Vagina (tissue), 2 donors: Measurements from ENCODE around the gene SSNA1. TPM values are rescaled to one million over a fixed set of nuclear protein-coding genes. Genes with fewer than 3 reads are reported as not detected.

Experiments
- DNase-seq, 2 donors: peaks; one replicate each; pipeline ENCODE4 v3.0.0-alpha.2; 2017; ENCODE audit errors: extremely low spot score in 2 of 2
- H3K27ac ChIP-seq: fragments of 200-600 bp; sonication (generic); one replicate; pipeline ENCODE4 v1.5.1; 2019
- H3K27me3 ChIP-seq: fragments of 200-600 bp; sonication (generic); one replicate; pipeline ENCODE4 v1.5.1; 2019
- H3K36me3 ChIP-seq, 2 donors: fragments of 200-600 bp; sonication (generic); one replicate each; pipeline ENCODE4 v1.5.1; 2017 to 2019
- H3K4me1 ChIP-seq: fragments of 200-600 bp; sonication (generic); one replicate; pipeline ENCODE4 v1.5.1; 2019
- H3K4me3 ChIP-seq, 2 donors: fragments of 200-600 bp; sonication (generic); 1 replicate in 1 of 2; 2 replicates in 1 of 2; pipeline ENCODE4 v1.5.1; 2016 to 2019
- H3K9me3 ChIP-seq: fragments of 200-600 bp; sonication (generic); one replicate; pipeline ENCODE4 v1.5.1; 2019
- POLR2A ChIP-seq, 2 donors: fragments of 450-650 bp; IDR thresholded peaks; one replicate each; pipeline ENCODE4 v1.6.1; 2017; ENCODE audit warnings: antibody characterized with exemption in 2 of 2, mild to moderate bottlenecking in 2 of 2, moderate library complexity in 2 of 2
- POLR2AphosphoS5 ChIP-seq, 2 donors: sonication (generic); formaldehyde crosslinking; IDR thresholded peaks; one replicate each; pipeline ENCODE4 v1.9.0; 2017; ENCODE audit warnings: antibody characterized with exemption in 2 of 2, mild to moderate bottlenecking in 2 of 2, low read depth in 1 of 2; ENCODE audit not compliant: insufficient read depth in 1 of 2
- intact Hi-C: fragments of 100-400 bp; cut with DNase I; formaldehyde crosslinking; loops from one replicate; pipeline ENCODE4 v1.15.1; 2023
- total RNA-seq: library from RNA; depleted of rRNA; stranded (reverse); fragments of >200 nt; gene quantifications from one replicate; pipeline ENCODE4 v1.2.3, GENCODE V29; 2016
- TF ChIP-seq, protein P1 (sequence below), 3 experiments: fragments of 450-650 bp in 2 of 3; fragments of 200-600 bp in 1 of 3; sonication (generic) in 1 of 3; IDR thresholded peaks; one replicate each; pipeline ENCODE4 v1.5.1; 2017 to 2019; ENCODE audit warnings: antibody characterized with exemption in 3 of 3, mild to moderate bottlenecking in 2 of 3, moderate library complexity in 2 of 3

The SSNA1 gene
- total RNA-seq, 1 donor from 2014 or later: 49.8 TPM

DNA sequence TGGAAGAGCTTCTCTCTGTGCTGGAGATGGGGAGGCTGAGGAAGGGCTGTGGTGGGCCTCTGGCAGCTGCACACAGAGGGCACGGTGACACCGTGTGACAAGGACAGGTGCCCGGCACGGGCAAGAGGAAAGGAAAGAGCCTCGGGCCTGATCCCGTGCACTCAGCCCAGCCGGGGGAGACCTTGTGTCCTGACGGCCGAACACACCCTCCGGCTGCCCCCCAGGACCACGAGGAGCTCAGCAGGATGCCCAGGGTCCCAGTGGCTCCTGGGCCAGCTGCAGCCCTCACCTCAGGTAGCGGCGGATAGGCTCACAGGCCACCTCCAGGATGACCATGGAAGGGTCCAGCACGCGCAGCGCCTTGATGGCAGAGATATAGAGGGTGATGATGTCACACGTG, 5.6 kb upstream of the SSNA1 start:
- peaks cover 27% of the 10 kb centered on the region for H3K4me1 ChIP-seq
- peaks cover 0 to 59% of the 10 kb centered on the region in 2 donors for H3K36me3 ChIP-seq
- H3K4me3 ChIP-seq: no peak overlapping the region
- H3K27ac ChIP-seq: no peak overlapping the region
- intact Hi-C loops: no loop called here
- H3K9me3 ChIP-seq: no peaks in the 10 kb centered on the region
- TF ChIP-seq POLR2AphosphoS5 (IDR thresholded peaks at IDR 0.05; ENCODE audit: insufficient read depth in 1 of 2, low read depth in 1 of 2) (no peak), POLR2A (IDR thresholded peaks at IDR 0.05) (no peak)
- TF ChIP-seq, protein P1, sequence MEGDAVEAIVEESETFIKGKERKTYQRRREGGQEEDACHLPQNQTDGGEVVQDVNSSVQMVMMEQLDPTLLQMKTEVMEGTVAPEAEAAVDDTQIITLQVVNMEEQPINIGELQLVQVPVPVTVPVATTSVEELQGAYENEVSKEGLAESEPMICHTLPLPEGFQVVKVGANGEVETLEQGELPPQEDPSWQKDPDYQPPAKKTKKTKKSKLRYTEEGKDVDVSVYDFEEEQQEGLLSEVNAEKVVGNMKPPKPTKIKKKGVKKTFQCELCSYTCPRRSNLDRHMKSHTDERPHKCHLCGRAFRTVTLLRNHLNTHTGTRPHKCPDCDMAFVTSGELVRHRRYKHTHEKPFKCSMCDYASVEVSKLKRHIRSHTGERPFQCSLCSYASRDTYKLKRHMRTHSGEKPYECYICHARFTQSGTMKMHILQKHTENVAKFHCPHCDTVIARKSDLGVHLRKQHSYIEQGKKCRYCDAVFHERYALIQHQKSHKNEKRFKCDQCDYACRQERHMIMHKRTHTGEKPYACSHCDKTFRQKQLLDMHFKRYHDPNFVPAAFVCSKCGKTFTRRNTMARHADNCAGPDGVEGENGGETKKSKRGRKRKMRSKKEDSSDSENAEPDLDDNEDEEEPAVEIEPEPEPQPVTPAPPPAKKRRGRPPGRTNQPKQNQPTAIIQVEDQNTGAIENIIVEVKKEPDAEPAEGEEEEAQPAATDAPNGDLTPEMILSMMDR (IDR thresholded peaks at IDR 0.05): no peak
- H3K27me3 ChIP-seq: no peaks in the 10 kb centered on the region
- no peak for DNase-seq

DNA sequence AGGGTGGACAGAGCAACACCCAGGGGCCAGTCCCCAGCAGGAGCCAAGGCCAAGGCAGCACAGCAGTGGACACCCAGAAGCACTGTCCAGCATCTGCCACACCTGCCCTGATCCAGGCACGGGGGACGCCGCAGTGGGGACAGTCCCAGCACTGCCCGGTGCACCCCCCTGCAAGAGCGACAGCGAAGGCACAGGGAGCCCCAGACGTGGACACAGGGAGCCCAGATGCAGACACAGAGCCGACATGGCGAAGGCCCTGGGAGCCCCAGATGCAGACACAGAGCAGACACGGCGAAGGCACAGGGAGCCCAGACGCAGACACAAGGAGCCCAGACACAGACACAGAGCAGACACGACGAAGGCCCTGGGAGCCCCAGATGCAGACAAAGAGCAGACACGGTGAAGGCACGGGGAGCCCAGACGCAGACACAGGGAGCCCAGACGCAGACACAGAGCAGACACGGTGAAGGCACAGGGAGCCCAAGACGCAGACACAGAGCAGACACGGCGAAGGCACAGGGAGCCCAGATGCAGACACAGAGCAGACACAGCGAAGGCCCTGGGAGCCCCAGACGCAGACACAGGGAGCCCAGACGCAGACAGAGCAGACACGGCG, 4.4 kb upstream of the SSNA1 start:
- intact Hi-C loops: no loop called here
- TF ChIP-seq, protein P1 (IDR thresholded peaks at IDR 0.05): no peak
- TF ChIP-seq POLR2A (IDR thresholded peaks at IDR 0.05) (no peak), POLR2AphosphoS5 (IDR thresholded peaks at IDR 0.05; ENCODE audit: insufficient read depth in 1 of 2, low read depth in 1 of 2) (no peak)
- Histone ChIP-seq H3K4me1 (peaks cover 29% of the 10 kb centered on the region), H3K9me3 (no peaks in the 10 kb centered on the region), H3K36me3 (peaks cover 0 to 51% of the 10 kb centered on the region in 2 donors), H3K27me3 (no peaks in the 10 kb centered on the region), H3K27ac (no peak overlapping the region), H3K4me3 (no peak overlapping the region)
- DNase-seq: no peak

DNA sequence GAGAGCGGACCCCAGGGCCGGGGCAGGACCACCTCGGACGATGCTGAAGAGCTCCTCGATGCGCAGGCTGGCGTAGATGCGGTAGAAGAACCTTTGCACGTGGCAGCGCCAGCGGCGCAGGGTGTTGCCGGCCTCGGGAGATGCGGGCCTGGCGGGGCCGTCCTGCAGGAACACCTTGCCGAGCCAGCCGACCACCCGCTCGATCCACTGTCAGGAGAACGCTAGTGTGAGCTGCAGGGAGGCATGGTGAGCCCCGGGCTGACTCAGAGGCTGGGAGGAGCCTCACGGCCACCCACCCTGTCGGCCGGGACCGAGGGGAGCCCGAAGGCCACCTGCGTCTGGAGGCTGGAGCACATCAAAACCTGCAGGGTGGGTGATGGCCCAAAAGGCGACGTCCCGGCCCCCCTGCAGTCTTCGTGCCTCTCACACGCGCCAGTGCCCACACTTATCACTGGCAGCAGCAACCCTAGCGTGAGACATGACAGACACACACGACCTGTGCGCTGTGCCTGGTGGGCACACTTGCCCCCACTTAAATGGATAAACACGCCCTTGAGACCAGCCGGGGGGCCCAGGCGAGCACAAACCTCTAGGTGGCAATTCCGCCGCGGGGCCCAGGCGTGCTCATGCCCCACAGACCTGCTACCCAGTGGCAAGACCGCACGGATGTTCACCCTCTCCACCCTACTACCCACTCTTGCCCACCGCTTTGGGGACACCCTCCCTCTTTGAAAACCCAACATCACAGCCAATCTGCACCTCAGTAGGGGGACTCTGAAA, 3.4 kb upstream of the SSNA1 start:
- intact Hi-C loops: no loop called here
- no peak for DNase-seq
- H3K36me3 ChIP-seq: peaks cover 0 to 48% of the 10 kb centered on the region in 2 donors

DNA sequence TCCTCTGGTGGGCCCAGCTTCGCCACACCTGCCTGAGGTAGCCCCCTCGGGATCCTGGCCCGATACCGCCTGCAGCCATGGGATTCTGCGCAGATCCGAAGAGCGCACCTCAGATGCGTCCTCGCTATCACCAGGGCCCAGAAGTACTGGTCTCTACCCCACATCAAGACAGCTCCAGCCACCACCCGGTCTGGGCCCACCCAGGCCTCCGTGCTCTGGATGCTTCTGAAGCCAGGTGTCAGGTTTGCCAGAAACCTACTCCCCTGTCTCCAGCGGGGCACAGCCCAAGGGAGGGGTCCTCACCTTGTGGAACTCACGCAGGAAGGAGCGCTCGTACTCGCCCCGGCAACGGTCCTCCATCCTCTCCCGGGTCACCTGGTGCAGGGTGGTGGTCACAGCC, 2.6 kb upstream of the SSNA1 start:
- no peaks in the 10 kb centered on the region for H3K9me3 ChIP-seq
- no peak overlapping the region for H3K27ac ChIP-seq
- H3K27me3 ChIP-seq: no peaks in the 10 kb centered on the region
- intact Hi-C loops: no loop called here
- peaks cover 48% of the 10 kb centered on the region for H3K4me1 ChIP-seq
- DNase-seq: no peak
- peaks cover 0 to 48% of the 10 kb centered on the region in 2 donors for H3K36me3 ChIP-seq
- no peak overlapping the region for H3K4me3 ChIP-seq
- TF ChIP-seq POLR2AphosphoS5 (IDR thresholded peaks at IDR 0.05; ENCODE audit: insufficient read depth in 1 of 2, low read depth in 1 of 2) (no peak), POLR2A (IDR thresholded peaks at IDR 0.05) (no peak)
- TF ChIP-seq, protein P1 (IDR thresholded peaks at IDR 0.05): no peak

More for the DNA sequence above, 3.4 kb upstream of the SSNA1 start:
- TF ChIP-seq POLR2A (IDR thresholded peaks at IDR 0.05) (no peak), POLR2AphosphoS5 (IDR thresholded peaks at IDR 0.05; ENCODE audit: insufficient read depth in 1 of 2, low read depth in 1 of 2) (no peak)
- TF ChIP-seq, protein P1 (IDR thresholded peaks at IDR 0.05): no peak
- Histone ChIP-seq H3K27ac (no peak overlapping the region), H3K4me3 (no peak overlapping the region), H3K27me3 (no peaks in the 10 kb centered on the region), H3K4me1 (peaks cover 39% of the 10 kb centered on the region), H3K9me3 (no peaks in the 10 kb centered on the region)

DNA sequence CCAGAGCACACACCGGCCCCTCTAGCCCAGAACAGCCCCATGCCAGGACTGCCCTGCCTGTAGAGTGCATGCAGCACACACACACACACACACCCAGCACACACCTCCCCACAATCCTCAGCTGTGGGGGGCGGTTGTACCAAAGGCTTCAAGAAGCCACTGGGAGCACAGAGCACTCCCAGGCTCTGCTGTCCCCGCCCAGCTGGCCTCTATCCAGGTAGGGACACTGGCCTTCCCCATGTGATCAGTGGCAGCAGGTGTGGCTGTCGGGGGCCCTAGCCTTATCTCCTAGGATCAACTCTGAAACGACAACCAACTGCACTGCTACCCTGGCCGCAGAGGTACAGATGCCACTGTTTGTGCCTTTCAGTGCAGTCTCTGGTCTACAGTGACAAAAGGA, 2.1 kb upstream of the SSNA1 start:
- intact Hi-C loops: no loop called here
- H3K36me3 ChIP-seq: peaks cover 0 to 43% of the 10 kb centered on the region in 2 donors
- no peaks in the 10 kb centered on the region for H3K9me3 ChIP-seq
- H3K27me3 ChIP-seq: no peaks in the 10 kb centered on the region
- peak overlapping the region in 1 of 2 donors; percentile 11 for H3K4me3 ChIP-seq
- H3K27ac ChIP-seq: no peak overlapping the region
- peaks cover 50% of the 10 kb centered on the region for H3K4me1 ChIP-seq
- no peak for DNase-seq
- TF ChIP-seq, protein P1 (IDR thresholded peaks at IDR 0.05): no peak
- TF ChIP-seq POLR2AphosphoS5 (IDR thresholded peaks at IDR 0.05; ENCODE audit: insufficient read depth in 1 of 2, low read depth in 1 of 2) (no peak), POLR2A (IDR thresholded peaks at IDR 0.05) (no peak)
